Omental fat pad (tissue), 4 donors: ENCODE measurements around the gene SAMSN1. TPM values are rescaled to one million over a fixed set of nuclear protein-coding genes. Genes with fewer than 3 reads are reported as not detected.

Experiments
- ATAC-seq: fragments of 150-250 bp; one replicate; pipeline ENCODE4 v1.9.1; 2016; ENCODE audit warnings: mild to moderate bottlenecking, moderate library complexity; ENCODE audit not compliant: low FRiP score
- DNase-seq: peaks from one replicate; pipeline ENCODE4 v3.0.0-alpha.2; 2019; ENCODE audit warnings: low spot score
- CTCF ChIP-seq, 3 donors: fragments of 450-650 bp; IDR thresholded peaks; one replicate each; pipeline ENCODE4 v1.5.1; 2016 to 2017; ENCODE audit warnings: antibody characterized with exemption in 3 of 3, mild to moderate bottlenecking in 3 of 3, moderate library complexity in 2 of 3
- total RNA-seq, 4 donors: library from RNA; depleted of rRNA; stranded (reverse); fragments of >200 nt; gene quantifications; one replicate each; pipeline ENCODE4 v1.1.0, GENCODE V29; 2016

SAMSN1 gene
- total RNA-seq, 4 donors from 2014 or later, result 20.0 to 48.4 (median 30.2) TPM

- DNase-seq (no peak), ATAC-seq (no peak)
- no peak for TF ChIP-seq CTCF (IDR thresholded peaks at IDR 0.05)
Observed at GRCh38 chr21:14542638-14543037, 3.5 kb downstream of the SAMSN1 start.

- ATAC-seq (no peak), DNase-seq (no peak)
- no peak for TF ChIP-seq CTCF (IDR thresholded peaks at IDR 0.05)
Observed at GRCh38 chr21:14541841-14542490, 4.1 kb downstream of the SAMSN1 start.

GRCh38 chr21:14538483-14538882, 7.6 kb downstream of the SAMSN1 start:
- ATAC-seq (no peak), DNase-seq (no peak)
- no peak for TF ChIP-seq CTCF (IDR thresholded peaks at IDR 0.05)

GRCh38 chr21:14536929-14537328, 9.2 kb downstream of the SAMSN1 start:
- ATAC-seq, result no peak
- no peak for TF ChIP-seq CTCF (IDR thresholded peaks at IDR 0.05)
- DNase-seq, result no peak

GRCh38 chr21:14535702-14536101, 10.4 kb downstream of the SAMSN1 start:
- DNase-seq (no peak), ATAC-seq (no peak)
- no peak for TF ChIP-seq CTCF (IDR thresholded peaks at IDR 0.05)

- no peak for TF ChIP-seq CTCF (IDR thresholded peaks at IDR 0.05)
- ATAC-seq (no peak), DNase-seq (no peak)
Observed at GRCh38 chr21:14533499-14534428, 12.4 kb downstream of the SAMSN1 start.
